IMR-90 (cell line): Measurements from ENCODE around the gene PABPC1L. TPM values are rescaled to one million over a fixed set of nuclear protein-coding genes. Genes with fewer than 3 reads are reported as not detected.

Source experiments
- ATAC-seq: fragments of 200-7000 bp; cut with Tn5 transposase; 2 replicates; pipeline ENCODE4 v1.9.1; 2020; ENCODE audit warnings: low read depth, mild to moderate bottlenecking, moderate library complexity
- BruUV-seq: library from RNA; stranded (reverse); fragments of 400-500 nt; replicated peaks from 2 replicates; lab custom pipeline; 2021; lab: Mats Ljungman, UMichigan
- CTCF ChIA-PET: fragments of 300-600 bp; formaldehyde crosslinking; extraction: SDS; loops from one replicate; lab custom pipeline; 2021; ENCODE audit warnings: antibody characterized with exemption; lab: Yijun Ruan, JAX
- POLR2A ChIA-PET: fragments of 300-600 bp; sonication (Branson Sonifier 250); formaldehyde crosslinking; loops from one replicate; lab custom pipeline; 2022; ENCODE audit warnings: antibody characterized with exemption; ENCODE audit not compliant: unreplicated experiment; lab: Charles Lee
- DNase-seq: peaks from one replicate; pipeline ENCODE4 v3.0.0; 2013
- H2AFZ ChIP-seq: replicated peaks from 2 replicates; pipeline ENCODE3; 2013; ENCODE audit warnings: low read length, mild to moderate bottlenecking; ENCODE audit not compliant: poor library complexity
- H2AK5ac ChIP-seq: 2 replicates; pipeline ENCODE4 v1.6.1; 2013; ENCODE audit warnings: low read depth, low read length, inconsistent platforms
- H2AK9ac ChIP-seq: replicated peaks from 2 replicates; pipeline ENCODE3; 2013; ENCODE audit warnings: mild to moderate bottlenecking, low read depth, low read length, moderate library complexity; ENCODE audit not compliant: poor library complexity
- H2BK120ac ChIP-seq: 2 replicates; pipeline ENCODE4 v1.6.1; 2013; ENCODE audit warnings: low read depth, low read length, inconsistent platforms
- H2BK15ac ChIP-seq: 3 replicates; pipeline ENCODE4 v1.6.1; 2013; ENCODE audit warnings: low read depth, low read length, inconsistent platforms
- H2BK20ac ChIP-seq: 2 replicates; pipeline ENCODE4 v1.6.1; 2013; ENCODE audit warnings: low read depth, mild to moderate bottlenecking, inconsistent platforms, low read length, moderate library complexity
- H2BK5ac ChIP-seq: 2 replicates; pipeline ENCODE4 v1.6.1; 2013; ENCODE audit warnings: mild to moderate bottlenecking, low read depth, low read length, inconsistent platforms; ENCODE audit not compliant: poor library complexity, severe bottlenecking
- H3K14ac ChIP-seq: replicated peaks from 2 replicates; pipeline ENCODE4 v1.6.1; 2013; ENCODE audit warnings: low read depth, low read length, inconsistent platforms
- H3K18ac ChIP-seq: 2 replicates; pipeline ENCODE4 v1.6.1; 2013; ENCODE audit warnings: low read depth, low read length, control low read depth
- H3K23ac ChIP-seq: 2 replicates; pipeline ENCODE4 v1.6.1; 2013; ENCODE audit warnings: low read depth, low read length, inconsistent platforms
- H3K27ac ChIP-seq: 2 replicates; pipeline ENCODE4 v1.5.1; 2013; ENCODE audit warnings: mild to moderate bottlenecking, control low read depth, low read length; ENCODE audit not compliant: insufficient read depth
- H3K27me3 ChIP-seq: 2 replicates; pipeline ENCODE4 v1.6.1; 2013; ENCODE audit warnings: low read length; ENCODE audit not compliant: control insufficient read depth, insufficient read depth
- H3K36me3 ChIP-seq: 2 replicates; pipeline ENCODE4 v1.6.1; 2013; ENCODE audit warnings: low read length, mixed read lengths; ENCODE audit not compliant: control insufficient read depth, insufficient read depth
- H3K4ac ChIP-seq: 2 replicates; pipeline ENCODE4 v1.6.1; 2013; ENCODE audit warnings: low read depth, low read length, inconsistent platforms
- H3K4me1 ChIP-seq: 2 replicates; pipeline ENCODE4 v1.6.1; 2013; ENCODE audit warnings: low read length, mixed read lengths; ENCODE audit not compliant: control insufficient read depth, insufficient read depth
- H3K4me2 ChIP-seq: 2 replicates; pipeline ENCODE4 v1.6.1; 2013; ENCODE audit warnings: low read depth, mild to moderate bottlenecking, control low read depth, low read length, moderate library complexity
- H3K4me3 ChIP-seq: 2 replicates; pipeline ENCODE4 v1.5.1; 2013; ENCODE audit warnings: low read depth, mild to moderate bottlenecking, control low read depth, low read length, moderate library complexity; ENCODE audit not compliant: insufficient read depth
- H3K56ac ChIP-seq: 2 replicates; pipeline ENCODE4 v1.6.1; 2013; ENCODE audit warnings: low read length, inconsistent platforms; ENCODE audit not compliant: insufficient read depth; ENCODE audit errors: extremely low read depth
- H3K79me1 ChIP-seq, 2 experiments: 2 replicates each; pipeline ENCODE4 v1.6.1; 2013; ENCODE audit warnings: low read length in 2 of 2, inconsistent platforms in 1 of 2, low read depth in 1 of 2
- H3K9ac ChIP-seq: 2 replicates; pipeline ENCODE4 v1.6.1; 2013; ENCODE audit warnings: low read depth, low read length, control low read depth
- H3K9me1 ChIP-seq: 2 replicates; pipeline ENCODE4 v1.6.1; 2013; ENCODE audit warnings: low read length, inconsistent platforms; ENCODE audit not compliant: insufficient read depth
- H3K9me3 ChIP-seq: 2 replicates; pipeline ENCODE4 v1.6.1; 2013; ENCODE audit warnings: low read length; ENCODE audit not compliant: control insufficient read depth, insufficient read depth
- H4K20me1 ChIP-seq: 2 replicates; pipeline ENCODE4 v1.6.1; 2013; ENCODE audit warnings: low read length, inconsistent platforms; ENCODE audit not compliant: insufficient read depth
- H4K5ac ChIP-seq: 2 replicates; pipeline ENCODE4 v1.6.1; 2013; ENCODE audit warnings: mild to moderate bottlenecking, low read depth, low read length, control low read depth
- H4K8ac ChIP-seq, 2 experiments: 2 replicates each; pipeline ENCODE4 v1.6.1; 2013; ENCODE audit warnings: low read depth in 2 of 2, low read length in 2 of 2, control low read depth in 1 of 2, inconsistent platforms in 1 of 2
- H4K91ac ChIP-seq: 2 replicates; pipeline ENCODE4 v1.6.1; 2013; ENCODE audit warnings: low read depth, low read length, inconsistent platforms; ENCODE audit not compliant: insufficient read depth
- BHLHE40 ChIP-seq: fragments of 150-350 bp; IDR thresholded peaks from 2 replicates; pipeline ENCODE4 v1.6.1; 2016; ENCODE audit warnings: mild to moderate bottlenecking, low read depth, low read length
- CEBPB ChIP-seq: IDR thresholded peaks from 2 replicates; pipeline ENCODE4 v1.6.1; 2012; ENCODE audit warnings: low read depth, low read length, improper control_type of control experiment
- CHD1 ChIP-seq: IDR thresholded peaks from 2 replicates; pipeline ENCODE4 v1.6.1; 2012; ENCODE audit warnings: low read depth, low read length, improper control_type of control experiment
- CTCF ChIP-seq: conservative IDR thresholded peaks from 2 replicates; pipeline ENCODE4 v1.5.1; 2012; ENCODE audit warnings: mild to moderate bottlenecking, low read depth, low read length, improper control_type of control experiment
- MAFK ChIP-seq: IDR thresholded peaks from 2 replicates; pipeline ENCODE4 v1.6.1; 2012; ENCODE audit warnings: low read depth, low read length, improper control_type of control experiment
- MAZ ChIP-seq: IDR thresholded peaks from 2 replicates; pipeline ENCODE4 v1.6.1; 2012; ENCODE audit warnings: low read depth, mild to moderate bottlenecking, low read length, improper control_type of control experiment, moderate library complexity, borderline replicate concordance
- MXI1 ChIP-seq: IDR thresholded peaks from 2 replicates; pipeline ENCODE4 v1.6.1; 2012; ENCODE audit warnings: low read depth, mild to moderate bottlenecking, low read length, moderate library complexity, borderline replicate concordance
- NFE2L2 ChIP-seq: fragments of 150-350 bp; IDR thresholded peaks from 2 replicates; pipeline ENCODE4 v1.6.1; 2016; ENCODE audit warnings: low read depth, mild to moderate bottlenecking, low read length
- POLR2A ChIP-seq: IDR thresholded peaks from 2 replicates; pipeline ENCODE4 v1.6.1; 2012; ENCODE audit warnings: mild to moderate bottlenecking, low read depth, low read length
- RCOR1 ChIP-seq: IDR thresholded peaks from 2 replicates; pipeline ENCODE4 v1.6.1; 2012; ENCODE audit warnings: mild to moderate bottlenecking, low read length, improper control_type of control experiment; ENCODE audit not compliant: insufficient replicate concordance
- RFX5 ChIP-seq: IDR thresholded peaks from 2 replicates; pipeline ENCODE4 v1.8.0; 2012; ENCODE audit warnings: low read depth, mild to moderate bottlenecking, low read length, moderate library complexity
- SMC3 ChIP-seq: fragments of 150-350 bp; IDR thresholded peaks from 2 replicates; pipeline ENCODE4 v1.6.1; 2016; ENCODE audit warnings: low read depth, mild to moderate bottlenecking, antibody characterized with exemption, low read length, moderate library complexity
- USF2 ChIP-seq: fragments of 150-350 bp; IDR thresholded peaks from 2 replicates; pipeline ENCODE4 v1.6.1; 2017; ENCODE audit warnings: mild to moderate bottlenecking, antibody characterized with exemption, low read length, low read depth
- WGBS, 2 experiments: methylation state at CpG; one replicate each; pipeline versions ENCODE4 v1.1.5 to v1.1.7; 2013; ENCODE audit warnings: missing lambda C conversion rate in 2 of 2; ENCODE audit not compliant: insufficient read length in 1 of 2; ENCODE audit errors: extremely low coverage in 2 of 2; 5-methylcytosine and 5-hydroxymethylcytosine counted together
- dilution Hi-C: fragments of 300-500 bp; cut with HindIII; formaldehyde crosslinking; loops from one replicate; pipeline ENCODE4 v1.14.3; 2018; ENCODE audit warnings: low sequenced_read_pairs; ENCODE audit not compliant: unreplicated experiment
- in situ Hi-C: fragments of 300-500 bp; cut with MboI; formaldehyde crosslinking; loops from 3 replicates; pipeline ENCODE4 v1.14.3; 2019; ENCODE audit warnings: low sequenced_read_pairs, inconsistent platforms, mixed read lengths
- intact Hi-C: fragments of 100-400 bp; cut with micrococcal nuclease; formaldehyde crosslinking; loops from 2 replicates; pipeline ENCODE4 v1.10.0; 2022
- polyA plus RNA-seq, 3 experiments: library from polyadenylated mRNA; depleted of rRNA; stranded (reverse); fragments of >200 nt; gene quantifications; 2 replicates each; pipeline ENCODE4 v1.2.3, GENCODE V29; 2012; ENCODE audit warnings: low replicate concordance in 1 of 3
- total RNA-seq: library from RNA; depleted of rRNA; stranded (reverse); fragments of >200 nt; gene quantifications from 2 replicates; pipeline ENCODE4 v1.2.3, GENCODE V29; 2012
- TF ChIP-seq, protein P1 (sequence below): fragments of 150-350 bp; IDR thresholded peaks from 2 replicates; pipeline ENCODE4 v1.6.1; 2016; ENCODE audit warnings: low read depth, mild to moderate bottlenecking, low read length, moderate library complexity, borderline replicate concordance

PABPC1L gene
- total and polyA plus RNA-seq, 2 of the 4 experiments (the other 2 are of a cell fraction), result 6.1 to 82.4 TPM

DNA sequence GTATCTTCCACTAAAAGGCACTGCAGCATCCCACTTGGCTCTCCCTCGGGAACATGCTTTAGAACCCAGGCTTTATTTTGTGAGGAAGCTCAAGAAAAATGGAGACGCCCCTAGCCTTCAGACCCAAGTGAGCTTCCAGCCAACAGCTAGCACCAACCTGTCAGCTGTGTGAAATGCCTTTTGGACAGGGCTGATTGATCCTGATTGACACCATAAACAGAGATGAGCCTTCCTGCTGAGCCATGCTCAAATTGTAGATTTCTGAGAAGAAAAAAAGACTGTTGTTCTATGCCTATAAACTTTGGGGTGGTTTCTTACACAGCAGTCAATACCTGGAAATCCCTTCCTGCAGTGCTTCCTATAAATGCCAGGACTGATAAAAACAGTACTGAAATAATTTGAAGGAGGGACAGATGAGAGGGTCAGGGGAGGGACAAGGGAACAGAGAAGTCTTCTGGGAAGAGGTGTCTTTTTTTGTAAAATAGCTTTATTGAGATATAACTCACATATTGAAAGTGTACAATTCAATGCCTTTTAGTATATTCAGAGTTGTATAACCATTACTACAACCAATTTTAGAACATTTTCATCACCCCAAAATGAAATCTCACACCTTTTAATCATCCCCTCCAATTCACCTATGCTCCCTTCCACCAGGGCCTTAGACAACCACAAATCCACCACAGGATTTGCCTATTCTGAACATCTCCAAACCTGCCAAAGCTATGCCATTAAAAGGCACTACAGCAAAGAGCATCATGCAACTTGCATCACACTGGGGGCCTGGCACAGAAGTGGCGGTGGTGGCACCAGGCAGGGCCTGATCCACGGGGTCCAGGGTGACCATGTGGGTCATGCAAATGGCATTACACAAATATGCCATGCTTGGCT is 53.7 kb downstream of the PABPC1L start:
- no peaks in the 10 kb centered on the region for H3K36me3 ChIP-seq
- H2BK120ac ChIP-seq, result no peak overlapping the region
- no peak overlapping the region for H4K91ac ChIP-seq
- H3K23ac ChIP-seq, result no peak overlapping the region
- H3K9me1 ChIP-seq, result peaks cover 5% of the 10 kb centered on the region
- POLR2A ChIA-PET, result no interaction called here
- no peak overlapping the region for H3K4me2 ChIP-seq
- peaks cover 24 to 37% of the 10 kb centered on the region in 2 experiments for H3K79me1 ChIP-seq
- no peak overlapping the region for H2AK5ac ChIP-seq
- no peak overlapping the region for H4K8ac ChIP-seq
- CTCF ChIA-PET, result no interaction called here
- no peak overlapping the region for H2AFZ ChIP-seq
- BruUV-seq, result no TSS peak
- no peak overlapping the region for H2BK5ac ChIP-seq
- H3K56ac ChIP-seq, result no peak overlapping the region
- H2BK20ac ChIP-seq, result no peak overlapping the region
- H4K20me1 ChIP-seq, result peaks cover 9% of the 10 kb centered on the region; the same call in 1 of the 2 replicates
- H3K4me1 ChIP-seq, result peaks cover 9% of the 10 kb centered on the region; the same call in 1 of the 2 replicates
- H4K5ac ChIP-seq, result no peak overlapping the region
- in situ Hi-C loops (no loop called here), intact Hi-C loops (loop anchor here (5.0 to 10.0 kb wide), 2 partner anchors 811 to 1724 kb away; partner anchors contain the start of gene TP53RK), dilution Hi-C loops (no loop called here)
- no peak overlapping the region for H3K4ac ChIP-seq
- H3K27me3 ChIP-seq, result no peaks in the 10 kb centered on the region
- H3K9ac ChIP-seq, result no peak overlapping the region
- no peak overlapping the region for H2AK9ac ChIP-seq
- no peak overlapping the region for H3K27ac ChIP-seq
- DNase-seq, result no peak
- no peak overlapping the region for H3K18ac ChIP-seq
- H3K14ac ChIP-seq, result no peak overlapping the region
- no peak overlapping the region for H2BK15ac ChIP-seq
- no peaks in the 10 kb centered on the region for H3K9me3 ChIP-seq
- no peak for ATAC-seq
- WGBS, 2 experiments, result no CpG with 5 or more reads among the region's 4 CpGs
- no peak overlapping the region for H3K4me3 ChIP-seq
- no peak for TF ChIP-seq BHLHE40
- TF ChIP-seq NFE2L2, result no peak
- no peak for TF ChIP-seq RCOR1
- no peak for TF ChIP-seq CHD1
- TF ChIP-seq, protein P1, sequence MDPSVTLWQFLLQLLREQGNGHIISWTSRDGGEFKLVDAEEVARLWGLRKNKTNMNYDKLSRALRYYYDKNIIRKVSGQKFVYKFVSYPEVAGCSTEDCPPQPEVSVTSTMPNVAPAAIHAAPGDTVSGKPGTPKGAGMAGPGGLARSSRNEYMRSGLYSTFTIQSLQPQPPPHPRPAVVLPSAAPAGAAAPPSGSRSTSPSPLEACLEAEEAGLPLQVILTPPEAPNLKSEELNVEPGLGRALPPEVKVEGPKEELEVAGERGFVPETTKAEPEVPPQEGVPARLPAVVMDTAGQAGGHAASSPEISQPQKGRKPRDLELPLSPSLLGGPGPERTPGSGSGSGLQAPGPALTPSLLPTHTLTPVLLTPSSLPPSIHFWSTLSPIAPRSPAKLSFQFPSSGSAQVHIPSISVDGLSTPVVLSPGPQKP, result no peak
- TF ChIP-seq POLR2A, result no peak
- no peak for TF ChIP-seq MAZ
- no peak for TF ChIP-seq MXI1
- TF ChIP-seq SMC3, result no peak
- TF ChIP-seq RFX5, result no peak
- TF ChIP-seq USF2, result no peak
- TF ChIP-seq CEBPB, result no peak
- TF ChIP-seq CTCF, result no peak
- no peak for TF ChIP-seq MAFK
